ENCODE measurements around the gene THAP9.
A peak's percentile ranks its signal among the peaks of the same experiment; 100 is the strongest.

Gene THAP9

DNA sequence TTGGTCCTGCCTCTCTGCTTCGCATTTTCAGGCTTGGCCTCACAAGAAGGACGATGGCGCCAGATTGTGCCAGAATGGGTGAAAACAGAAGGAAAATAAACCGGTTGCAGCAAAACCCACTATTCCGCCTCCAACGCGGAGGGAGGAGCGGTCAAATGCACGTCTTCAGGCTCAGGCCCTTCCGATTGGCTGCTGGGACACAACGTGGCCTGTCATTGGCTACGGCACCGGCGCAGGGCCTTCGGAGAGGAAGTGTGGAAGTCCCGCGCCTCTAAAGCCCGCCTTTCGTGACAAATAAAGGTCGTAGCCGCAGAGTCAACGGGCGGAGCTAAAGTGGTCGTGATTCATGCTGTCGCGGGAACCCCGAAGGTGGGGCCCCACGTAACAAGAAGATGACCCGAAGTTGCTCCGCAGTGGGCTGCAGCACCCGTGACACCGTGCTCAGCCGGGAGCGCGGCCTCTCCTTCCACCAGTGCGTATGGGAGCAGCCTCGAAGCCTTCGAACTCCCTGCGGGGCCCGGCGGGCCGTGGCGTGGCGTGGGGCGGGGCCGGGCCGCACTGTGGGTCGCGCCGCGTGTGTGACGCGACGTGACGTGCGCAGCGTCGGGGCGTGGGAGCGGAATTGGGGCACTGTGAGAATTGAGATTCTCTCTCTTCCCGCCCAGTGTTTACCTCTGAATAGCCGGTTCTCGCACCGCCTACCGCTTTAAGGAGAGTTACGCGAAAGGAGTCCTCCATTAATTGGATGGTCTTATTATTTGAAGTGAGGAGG, at the start of gene THAP9 (continued):
- TF ChIP-seq, protein P1, sequence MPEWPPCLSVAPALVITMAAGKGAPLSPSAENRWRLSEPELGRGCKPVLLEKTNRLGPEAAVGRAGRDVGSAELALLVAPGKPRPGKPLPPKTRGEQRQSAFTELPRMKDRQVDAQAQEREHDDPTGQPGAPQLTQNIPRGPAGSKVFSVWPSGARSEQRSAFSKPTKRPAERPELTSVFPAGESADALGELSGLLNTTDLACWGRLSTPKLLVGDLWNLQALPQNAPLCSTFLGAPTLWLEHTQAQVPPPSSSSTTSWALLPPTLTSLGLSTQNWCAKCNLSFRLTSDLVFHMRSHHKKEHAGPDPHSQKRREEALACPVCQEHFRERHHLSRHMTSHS (tag by site-specific recombination; IDR thresholded peaks at IDR 0.05), result no peak
- TF ChIP-seq ZNF302 (tag by site-specific recombination; IDR thresholded peaks at IDR 0.05; ENCODE audit: low read depth) (no peak), KLF7 (tag by site-specific recombination; IDR thresholded peaks at IDR 0.05; ENCODE audit: borderline replicate concordance) (no peak), ZNF510 (tag by site-specific recombination; IDR thresholded peaks at IDR 0.05; ENCODE audit: insufficient replicate concordance) (no peak), ZBTB20 (tag by site-specific recombination; IDR thresholded peaks at IDR 0.05) (peak; percentile 98), ZNF19 (tag by site-specific recombination; IDR thresholded peaks at IDR 0.05; ENCODE audit: low read depth) (no peak), ZNF623 (tag by site-specific recombination; IDR thresholded peaks at IDR 0.05) (no peak), ZNF549 (tag by site-specific recombination; IDR thresholded peaks at IDR 0.05) (no peak), GLIS1 (tag by site-specific recombination; IDR thresholded peaks at IDR 0.05) (no peak; the same call in 1 of the 2 replicates), ZFP41 (tag by site-specific recombination; IDR thresholded peaks at IDR 0.05; ENCODE audit: borderline replicate concordance) (no peak), SP2 (tag by site-specific recombination; IDR thresholded peaks at IDR 0.05) (peak; percentile 95), KLF8 (tag by site-specific recombination; IDR thresholded peaks at IDR 0.05) (peak; percentile 68; the same call in 1 of the 2 replicates), ZNF529 (tag by site-specific recombination; IDR thresholded peaks at IDR 0.05; ENCODE audit: insufficient replicate concordance) (no peak), ZBTB17 (tag by site-specific recombination; IDR thresholded peaks at IDR 0.05) (no peak; the same call in 1 of the 2 replicates), ZNF366 (tag by site-specific recombination; conservative IDR thresholded peaks at IDR 0.05) (peak; percentile 95), ZNF624 (tag by site-specific recombination; IDR thresholded peaks at IDR 0.05) (no peak), ZNF544 (tag by site-specific recombination; IDR thresholded peaks at IDR 0.05) (no peak), ZNF223 (tag by site-specific recombination; IDR thresholded peaks at IDR 0.05) (no peak), ZNF132 (tag by site-specific recombination; IDR thresholded peaks at IDR 0.05; ENCODE audit: borderline replicate concordance) (no peak), GFI1B (tag by site-specific recombination; IDR thresholded peaks at IDR 0.05) (no peak), ZNF747 (tag by site-specific recombination; IDR thresholded peaks at IDR 0.05) (no peak), ZNF112 (tag by site-specific recombination; IDR thresholded peaks at IDR 0.05) (no peak), ZNF776 (tag by site-specific recombination; IDR thresholded peaks at IDR 0.05; ENCODE audit: borderline replicate concordance) (no peak), ZNF677 (tag by site-specific recombination; IDR thresholded peaks at IDR 0.05) (no peak), KLF16 (tag by site-specific recombination; IDR thresholded peaks at IDR 0.05) (no peak; the same call in 1 of the 2 replicates), SETDB1 (IDR thresholded peaks at IDR 0.05; ENCODE audit: insufficient read length, low read length) (no peak), ZNF211 (tag by site-specific recombination; IDR thresholded peaks at IDR 0.05; ENCODE audit: low read depth) (no peak), GLI4 (tag by site-specific recombination; IDR thresholded peaks at IDR 0.05) (no peak), ZNF791 (tag by site-specific recombination; IDR thresholded peaks at IDR 0.05) (no peak), ZNF423 (tag by site-specific recombination; IDR thresholded peaks at IDR 0.05) (no peak), ZNF292 (tag by site-specific recombination; IDR thresholded peaks at IDR 0.05; ENCODE audit: borderline replicate concordance, low read depth) (no peak), REPIN1 (tag by site-specific recombination; IDR thresholded peaks at IDR 0.05; ENCODE audit: low read depth) (no peak), ZNF48 (tag by site-specific recombination; IDR thresholded peaks at IDR 0.05) (no peak)
- TF ChIP-seq, protein P2, sequence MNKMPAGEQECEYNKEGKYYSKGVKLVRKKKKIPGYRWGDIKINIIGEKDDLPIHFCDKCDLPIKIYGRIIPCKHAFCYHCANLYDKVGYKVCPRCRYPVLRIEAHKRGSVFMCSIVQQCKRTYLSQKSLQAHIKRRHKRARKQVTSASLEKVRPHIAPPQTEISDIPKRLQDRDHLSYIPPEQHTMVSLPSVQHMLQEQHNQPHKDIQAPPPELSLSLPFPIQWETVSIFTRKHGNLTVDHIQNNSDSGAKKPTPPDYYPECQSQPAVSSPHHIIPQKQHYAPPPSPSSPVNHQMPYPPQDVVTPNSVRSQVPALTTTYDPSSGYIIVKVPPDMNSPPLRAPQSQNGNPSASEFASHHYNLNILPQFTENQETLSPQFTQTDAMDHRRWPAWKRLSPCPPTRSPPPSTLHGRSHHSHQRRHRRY (tag by site-specific recombination; IDR thresholded peaks at IDR 0.05), result no peak
- TF ChIP-seq, protein P3, sequence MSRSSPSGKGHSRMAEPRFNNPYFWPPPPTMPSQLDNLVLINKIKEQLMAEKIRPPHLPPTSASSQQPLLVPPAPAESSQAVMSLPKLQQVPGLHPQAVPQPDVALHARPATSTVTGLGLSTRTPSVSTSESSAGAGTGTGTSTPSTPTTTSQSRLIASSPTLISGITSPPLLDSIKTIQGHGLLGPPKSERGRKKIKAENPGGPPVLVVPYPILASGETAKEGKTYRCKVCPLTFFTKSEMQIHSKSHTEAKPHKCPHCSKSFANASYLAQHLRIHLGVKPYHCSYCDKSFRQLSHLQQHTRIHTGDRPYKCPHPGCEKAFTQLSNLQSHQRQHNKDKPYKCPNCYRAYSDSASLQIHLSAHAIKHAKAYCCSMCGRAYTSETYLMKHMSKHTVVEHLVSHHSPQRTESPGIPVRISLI (tag by site-specific recombination; IDR thresholded peaks at IDR 0.05), result no peak
- TF ChIP-seq, protein P4, sequence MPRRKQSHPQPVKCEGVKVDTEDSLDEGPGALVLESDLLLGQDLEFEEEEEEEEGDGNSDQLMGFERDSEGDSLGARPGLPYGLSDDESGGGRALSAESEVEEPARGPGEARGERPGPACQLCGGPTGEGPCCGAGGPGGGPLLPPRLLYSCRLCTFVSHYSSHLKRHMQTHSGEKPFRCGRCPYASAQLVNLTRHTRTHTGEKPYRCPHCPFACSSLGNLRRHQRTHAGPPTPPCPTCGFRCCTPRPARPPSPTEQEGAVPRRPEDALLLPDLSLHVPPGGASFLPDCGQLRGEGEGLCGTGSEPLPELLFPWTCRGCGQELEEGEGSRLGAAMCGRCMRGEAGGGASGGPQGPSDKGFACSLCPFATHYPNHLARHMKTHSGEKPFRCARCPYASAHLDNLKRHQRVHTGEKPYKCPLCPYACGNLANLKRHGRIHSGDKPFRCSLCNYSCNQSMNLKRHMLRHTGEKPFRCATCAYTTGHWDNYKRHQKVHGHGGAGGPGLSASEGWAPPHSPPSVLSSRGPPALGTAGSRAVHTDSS (tag by site-specific recombination; IDR thresholded peaks at IDR 0.05), result no peak; the same call in 1 of the 2 replicates
- TF ChIP-seq, protein P5, sequence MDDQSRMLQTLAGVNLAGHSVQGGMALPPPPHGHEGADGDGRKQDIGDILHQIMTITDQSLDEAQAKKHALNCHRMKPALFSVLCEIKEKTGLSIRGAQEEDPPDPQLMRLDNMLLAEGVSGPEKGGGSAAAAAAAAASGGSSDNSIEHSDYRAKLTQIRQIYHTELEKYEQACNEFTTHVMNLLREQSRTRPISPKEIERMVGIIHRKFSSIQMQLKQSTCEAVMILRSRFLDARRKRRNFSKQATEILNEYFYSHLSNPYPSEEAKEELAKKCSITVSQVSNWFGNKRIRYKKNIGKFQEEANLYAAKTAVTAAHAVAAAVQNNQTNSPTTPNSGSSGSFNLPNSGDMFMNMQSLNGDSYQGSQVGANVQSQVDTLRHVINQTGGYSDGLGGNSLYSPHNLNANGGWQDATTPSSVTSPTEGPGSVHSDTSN (CRISPR knock-in tag; IDR thresholded peaks at IDR 0.05), result peak; percentile 58; the same call in 1 of the 2 replicates
